ENCODE results near the gene TRPM3. TPM values are rescaled to one million over a fixed set of nuclear protein-coding genes. Genes with fewer than 3 reads are reported as not detected.

Gene TRPM3
- total and polyA plus RNA-seq, 4 donors: 0.07 to 0.89 (median 0.67) TPM

- no peaks in the 10 kb centered on the region for H3K4me1 ChIP-seq (ENCODE audit: control insufficient read depth in 4 of 4, insufficient read depth in 4 of 4, low read length in 3 of 4)
- H3K27me3 ChIP-seq (ENCODE audit: control insufficient read depth in 4 of 4, insufficient read depth in 4 of 4, low read length in 3 of 4): no peaks in the 10 kb centered on the region
- 90% methylated on average over 6 of the region's 6 CpGs for WGBS
- TF ChIP-seq EGR1 (IDR thresholded peaks at IDR 0.05; ENCODE audit: low read depth in 2 of 2) (no peak), GABPA (IDR thresholded peaks at IDR 0.05 in 1 of 2, conservative IDR thresholded peaks at IDR 0.05 in 1 of 2) (no peak), TAF1 (conservative IDR thresholded peaks at IDR 0.05) (no peak), CTCF (IDR thresholded peaks at IDR 0.05; ENCODE audit: low read depth, low read length, missing input control) (no peak), RXRA (IDR thresholded peaks at IDR 0.05) (no peak), HNF4G (IDR thresholded peaks at IDR 0.05) (no peak), FOXA2 (IDR thresholded peaks at IDR 0.05) (no peak), YY1 (IDR thresholded peaks at IDR 0.05) (no peak), NR2F2 (IDR thresholded peaks at IDR 0.05) (no peak)
- TF ChIP-seq, protein P1, sequence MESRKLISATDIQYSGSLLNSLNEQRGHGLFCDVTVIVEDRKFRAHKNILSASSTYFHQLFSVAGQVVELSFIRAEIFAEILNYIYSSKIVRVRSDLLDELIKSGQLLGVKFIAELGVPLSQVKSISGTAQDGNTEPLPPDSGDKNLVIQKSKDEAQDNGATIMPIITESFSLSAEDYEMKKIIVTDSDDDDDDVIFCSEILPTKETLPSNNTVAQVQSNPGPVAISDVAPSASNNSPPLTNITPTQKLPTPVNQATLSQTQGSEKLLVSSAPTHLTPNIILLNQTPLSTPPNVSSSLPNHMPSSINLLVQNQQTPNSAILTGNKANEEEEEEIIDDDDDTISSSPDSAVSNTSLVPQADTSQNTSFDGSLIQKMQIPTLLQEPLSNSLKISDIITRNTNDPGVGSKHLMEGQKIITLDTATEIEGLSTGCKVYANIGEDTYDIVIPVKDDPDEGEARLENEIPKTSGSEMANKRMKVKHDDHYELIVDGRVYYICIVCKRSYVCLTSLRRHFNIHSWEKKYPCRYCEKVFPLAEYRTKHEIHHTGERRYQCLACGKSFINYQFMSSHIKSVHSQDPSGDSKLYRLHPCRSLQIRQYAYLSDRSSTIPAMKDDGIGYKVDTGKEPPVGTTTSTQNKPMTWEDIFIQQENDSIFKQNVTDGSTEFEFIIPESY (IDR thresholded peaks at IDR 0.05): no peak
- DNase-seq (ENCODE audit: low spot score): no peak
- no peaks in the 10 kb centered on the region for H3K36me3 ChIP-seq (ENCODE audit: control insufficient read depth in 4 of 4, insufficient read depth in 3 of 4, low read depth in 1 of 4, low read length in 3 of 4)
- H3K9me3 ChIP-seq (ENCODE audit: control insufficient read depth in 4 of 4, low read length in 3 of 4): peaks cover 0 to 4% (median under 1%) of the 10 kb centered on the region in 4 donors
- no peak overlapping the region for H3K9ac ChIP-seq (ENCODE audit: low read depth in 1 of 2, low read length in 2 of 2)
- H3K4me3 ChIP-seq (ENCODE audit: low read depth in 1 of 3, low read length in 3 of 3): no peak overlapping the region
- no peak overlapping the region for H3K27ac ChIP-seq (ENCODE audit: low read depth in 1 of 2, low read length in 2 of 2)
These were observed 592.0 kb downstream of the TRPM3 start for GRCh38 chr9:70529377-70529776.

GRCh38 chr9:70526902-70527301 lies 594.5 kb downstream of the TRPM3 start:
- Histone ChIP-seq H3K27me3 (ENCODE audit: control insufficient read depth in 4 of 4, insufficient read depth in 4 of 4, low read length in 3 of 4) (no peaks in the 10 kb centered on the region), H3K9me3 (ENCODE audit: control insufficient read depth in 4 of 4, low read length in 3 of 4) (peaks cover 0 to 4% (median under 1%) of the 10 kb centered on the region in 4 donors), H3K4me1 (ENCODE audit: control insufficient read depth in 4 of 4, insufficient read depth in 4 of 4, low read length in 3 of 4) (no peaks in the 10 kb centered on the region), H3K27ac (ENCODE audit: low read depth in 1 of 2, low read length in 2 of 2) (no peak overlapping the region), H3K4me3 (ENCODE audit: low read depth in 1 of 3, low read length in 3 of 3) (no peak overlapping the region), H3K9ac (ENCODE audit: low read depth in 1 of 2, low read length in 2 of 2) (no peak overlapping the region), H3K36me3 (ENCODE audit: control insufficient read depth in 4 of 4, insufficient read depth in 3 of 4, low read depth in 1 of 4, low read length in 3 of 4) (no peaks in the 10 kb centered on the region)
- DNase-seq (ENCODE audit: low spot score): no peak
- WGBS: 98% methylated on average over 2 of the region's 2 CpGs
- TF ChIP-seq FOXA2 (IDR thresholded peaks at IDR 0.05): no peak
- no peak for TF ChIP-seq CTCF (IDR thresholded peaks at IDR 0.05; ENCODE audit: low read depth, low read length, missing input control)
- TF ChIP-seq HNF4A (conservative IDR thresholded peaks at IDR 0.05): no peak
- TF ChIP-seq, protein P1 (IDR thresholded peaks at IDR 0.05): no peak
- TF ChIP-seq SP1 (IDR thresholded peaks at IDR 0.05): no peak
- no peak for TF ChIP-seq MAX (IDR thresholded peaks at IDR 0.05)
- TF ChIP-seq REST (IDR thresholded peaks at IDR 0.05): no peak
- no peak for TF ChIP-seq RAD21 (IDR thresholded peaks at IDR 0.05)
- TF ChIP-seq EGR1 (IDR thresholded peaks at IDR 0.05; ENCODE audit: low read depth in 2 of 2): no peak
- TF ChIP-seq JUND (IDR thresholded peaks at IDR 0.05): no peak
- no peak for TF ChIP-seq HNF4G (IDR thresholded peaks at IDR 0.05)
- no peak for TF ChIP-seq RXRA (IDR thresholded peaks at IDR 0.05)
- TF ChIP-seq TAF1 (conservative IDR thresholded peaks at IDR 0.05): no peak

All from liver (tissue), 9 donors.